IMR-90 (cell line): ENCODE results near the gene UBE2E2. TPM values are rescaled to one million over a fixed set of nuclear protein-coding genes. Genes with fewer than 3 reads are reported as not detected.
A peak's percentile ranks its signal among the peaks of the same experiment; 100 is the strongest.

Source experiments
- ATAC-seq: fragments of 200-7000 bp; cut with Tn5 transposase; 2 replicates; pipeline ENCODE4 v1.9.1; 2020; ENCODE audit warnings: low read depth, mild to moderate bottlenecking, moderate library complexity
- BruUV-seq: library from RNA; stranded (reverse); fragments of 400-500 nt; replicated peaks from 2 replicates; lab custom pipeline; 2021; lab: Mats Ljungman, UMichigan
- CTCF ChIA-PET: fragments of 300-600 bp; formaldehyde crosslinking; extraction: SDS; loops from one replicate; lab custom pipeline; 2021; ENCODE audit warnings: antibody characterized with exemption; lab: Yijun Ruan, JAX
- POLR2A ChIA-PET: fragments of 300-600 bp; sonication (Branson Sonifier 250); formaldehyde crosslinking; loops from one replicate; lab custom pipeline; 2022; ENCODE audit warnings: antibody characterized with exemption; ENCODE audit not compliant: unreplicated experiment; lab: Charles Lee
- DNase-seq: peaks from one replicate; pipeline ENCODE4 v3.0.0; 2013
- H2AFZ ChIP-seq: replicated peaks from 2 replicates; pipeline ENCODE3; 2013; ENCODE audit warnings: low read length, mild to moderate bottlenecking; ENCODE audit not compliant: poor library complexity
- H2AK5ac ChIP-seq: 2 replicates; pipeline ENCODE4 v1.6.1; 2013; ENCODE audit warnings: low read depth, low read length, inconsistent platforms
- H2AK9ac ChIP-seq: replicated peaks from 2 replicates; pipeline ENCODE3; 2013; ENCODE audit warnings: mild to moderate bottlenecking, low read depth, low read length, moderate library complexity; ENCODE audit not compliant: poor library complexity
- H2BK120ac ChIP-seq: 2 replicates; pipeline ENCODE4 v1.6.1; 2013; ENCODE audit warnings: low read depth, low read length, inconsistent platforms
- H2BK15ac ChIP-seq: 3 replicates; pipeline ENCODE4 v1.6.1; 2013; ENCODE audit warnings: low read depth, low read length, inconsistent platforms
- H2BK20ac ChIP-seq: 2 replicates; pipeline ENCODE4 v1.6.1; 2013; ENCODE audit warnings: low read depth, mild to moderate bottlenecking, inconsistent platforms, low read length, moderate library complexity
- H2BK5ac ChIP-seq: 2 replicates; pipeline ENCODE4 v1.6.1; 2013; ENCODE audit warnings: mild to moderate bottlenecking, low read depth, low read length, inconsistent platforms; ENCODE audit not compliant: poor library complexity, severe bottlenecking
- H3K14ac ChIP-seq: replicated peaks from 2 replicates; pipeline ENCODE4 v1.6.1; 2013; ENCODE audit warnings: low read depth, low read length, inconsistent platforms
- H3K18ac ChIP-seq: 2 replicates; pipeline ENCODE4 v1.6.1; 2013; ENCODE audit warnings: low read depth, low read length, control low read depth
- H3K23ac ChIP-seq: 2 replicates; pipeline ENCODE4 v1.6.1; 2013; ENCODE audit warnings: low read depth, low read length, inconsistent platforms
- H3K27ac ChIP-seq: 2 replicates; pipeline ENCODE4 v1.5.1; 2013; ENCODE audit warnings: mild to moderate bottlenecking, control low read depth, low read length; ENCODE audit not compliant: insufficient read depth
- H3K27me3 ChIP-seq: 2 replicates; pipeline ENCODE4 v1.6.1; 2013; ENCODE audit warnings: low read length; ENCODE audit not compliant: control insufficient read depth, insufficient read depth
- H3K36me3 ChIP-seq: 2 replicates; pipeline ENCODE4 v1.6.1; 2013; ENCODE audit warnings: low read length, mixed read lengths; ENCODE audit not compliant: control insufficient read depth, insufficient read depth
- H3K4ac ChIP-seq: 2 replicates; pipeline ENCODE4 v1.6.1; 2013; ENCODE audit warnings: low read depth, low read length, inconsistent platforms
- H3K4me1 ChIP-seq: 2 replicates; pipeline ENCODE4 v1.6.1; 2013; ENCODE audit warnings: low read length, mixed read lengths; ENCODE audit not compliant: control insufficient read depth, insufficient read depth
- H3K4me2 ChIP-seq: 2 replicates; pipeline ENCODE4 v1.6.1; 2013; ENCODE audit warnings: low read depth, mild to moderate bottlenecking, control low read depth, low read length, moderate library complexity
- H3K4me3 ChIP-seq: 2 replicates; pipeline ENCODE4 v1.5.1; 2013; ENCODE audit warnings: low read depth, mild to moderate bottlenecking, control low read depth, low read length, moderate library complexity; ENCODE audit not compliant: insufficient read depth
- H3K56ac ChIP-seq: 2 replicates; pipeline ENCODE4 v1.6.1; 2013; ENCODE audit warnings: low read length, inconsistent platforms; ENCODE audit not compliant: insufficient read depth; ENCODE audit errors: extremely low read depth
- H3K79me1 ChIP-seq, 2 experiments: 2 replicates each; pipeline ENCODE4 v1.6.1; 2013; ENCODE audit warnings: low read length in 2 of 2, inconsistent platforms in 1 of 2, low read depth in 1 of 2
- H3K9ac ChIP-seq: 2 replicates; pipeline ENCODE4 v1.6.1; 2013; ENCODE audit warnings: low read depth, low read length, control low read depth
- H3K9me1 ChIP-seq: 2 replicates; pipeline ENCODE4 v1.6.1; 2013; ENCODE audit warnings: low read length, inconsistent platforms; ENCODE audit not compliant: insufficient read depth
- H3K9me3 ChIP-seq: 2 replicates; pipeline ENCODE4 v1.6.1; 2013; ENCODE audit warnings: low read length; ENCODE audit not compliant: control insufficient read depth, insufficient read depth
- H4K20me1 ChIP-seq: 2 replicates; pipeline ENCODE4 v1.6.1; 2013; ENCODE audit warnings: low read length, inconsistent platforms; ENCODE audit not compliant: insufficient read depth
- H4K5ac ChIP-seq: 2 replicates; pipeline ENCODE4 v1.6.1; 2013; ENCODE audit warnings: mild to moderate bottlenecking, low read depth, low read length, control low read depth
- H4K8ac ChIP-seq, 2 experiments: 2 replicates each; pipeline ENCODE4 v1.6.1; 2013; ENCODE audit warnings: low read depth in 2 of 2, low read length in 2 of 2, control low read depth in 1 of 2, inconsistent platforms in 1 of 2
- H4K91ac ChIP-seq: 2 replicates; pipeline ENCODE4 v1.6.1; 2013; ENCODE audit warnings: low read depth, low read length, inconsistent platforms; ENCODE audit not compliant: insufficient read depth
- BHLHE40 ChIP-seq: fragments of 150-350 bp; IDR thresholded peaks from 2 replicates; pipeline ENCODE4 v1.6.1; 2016; ENCODE audit warnings: mild to moderate bottlenecking, low read depth, low read length
- MAFK ChIP-seq: IDR thresholded peaks from 2 replicates; pipeline ENCODE4 v1.6.1; 2012; ENCODE audit warnings: low read depth, low read length, improper control_type of control experiment
- NFE2L2 ChIP-seq: fragments of 150-350 bp; IDR thresholded peaks from 2 replicates; pipeline ENCODE4 v1.6.1; 2016; ENCODE audit warnings: low read depth, mild to moderate bottlenecking, low read length
- WGBS, 2 experiments: methylation state at CpG; one replicate each; pipeline versions ENCODE4 v1.1.5 to v1.1.7; 2013; ENCODE audit warnings: missing lambda C conversion rate in 2 of 2; ENCODE audit not compliant: insufficient read length in 1 of 2; ENCODE audit errors: extremely low coverage in 2 of 2; 5-methylcytosine and 5-hydroxymethylcytosine counted together
- dilution Hi-C: fragments of 300-500 bp; cut with HindIII; formaldehyde crosslinking; loops from one replicate; pipeline ENCODE4 v1.14.3; 2018; ENCODE audit warnings: low sequenced_read_pairs; ENCODE audit not compliant: unreplicated experiment
- in situ Hi-C: fragments of 300-500 bp; cut with MboI; formaldehyde crosslinking; loops from 3 replicates; pipeline ENCODE4 v1.14.3; 2019; ENCODE audit warnings: low sequenced_read_pairs, inconsistent platforms, mixed read lengths
- intact Hi-C: fragments of 100-400 bp; cut with micrococcal nuclease; formaldehyde crosslinking; loops from 2 replicates; pipeline ENCODE4 v1.10.0; 2022
- polyA plus RNA-seq, 3 experiments: library from polyadenylated mRNA; depleted of rRNA; stranded (reverse); fragments of >200 nt; gene quantifications; 2 replicates each; pipeline ENCODE4 v1.2.3, GENCODE V29; 2012; ENCODE audit warnings: low replicate concordance in 1 of 3
- total RNA-seq: library from RNA; depleted of rRNA; stranded (reverse); fragments of >200 nt; gene quantifications from 2 replicates; pipeline ENCODE4 v1.2.3, GENCODE V29; 2012
- TF ChIP-seq, protein P1 (sequence below): fragments of 150-350 bp; IDR thresholded peaks from 2 replicates; pipeline ENCODE4 v1.6.1; 2017; ENCODE audit warnings: mild to moderate bottlenecking, antibody characterized with exemption, low read length, low read depth

UBE2E2 gene
- total and polyA plus RNA-seq, 2 of the 4 experiments (the other 2 are of a cell fraction), result 18.6 to 32.7 TPM

DNA sequence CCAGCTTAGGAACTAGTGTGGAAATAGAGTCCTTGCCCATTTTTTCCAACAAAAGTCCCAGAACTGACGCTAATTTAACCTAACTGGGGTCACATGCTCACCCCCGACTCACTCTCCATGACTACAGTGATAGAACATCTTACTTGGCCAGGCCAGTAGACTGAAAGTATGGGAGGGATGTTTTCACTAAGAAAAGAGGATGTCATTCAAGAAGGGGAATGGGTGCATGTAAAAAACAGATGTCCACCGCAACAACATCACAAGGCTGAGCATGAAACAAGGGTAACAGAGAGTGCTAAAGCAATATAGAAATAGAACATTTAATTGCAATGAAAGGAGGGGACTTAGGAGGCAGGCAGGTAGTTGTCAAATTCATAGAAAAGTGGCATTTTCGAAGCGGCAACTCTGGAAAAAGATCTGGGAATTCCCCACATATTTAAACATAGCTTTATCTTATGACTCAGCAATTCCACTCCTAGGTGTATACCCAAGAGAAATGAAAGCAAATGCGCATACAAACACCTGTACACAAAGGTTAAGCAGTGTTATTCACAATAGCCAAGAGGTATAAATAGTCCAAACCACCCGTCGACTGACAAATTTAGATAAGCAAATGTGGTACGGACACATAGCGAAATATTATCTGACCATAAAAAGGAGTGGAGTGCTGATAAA, 41.1 kb upstream of the UBE2E2 start:
- BruUV-seq, result no TSS peak
- Histone ChIP-seq H3K27ac (no peak overlapping the region), H3K4me2 (no peak overlapping the region), H3K9me3 (no peaks in the 10 kb centered on the region), H3K9ac (no peak overlapping the region), H3K79me1 (no peaks in the 10 kb centered on the region), H3K27me3 (no peaks in the 10 kb centered on the region; the same call in 1 of the 2 replicates), H3K4me1 (peaks cover 2% of the 10 kb centered on the region), H2BK5ac (no peak overlapping the region), H3K18ac (no peak overlapping the region), H3K14ac (no peak overlapping the region), H4K91ac (no peak overlapping the region), H2BK15ac (no peak overlapping the region; the same call in 2 of the 3 replicates), H4K5ac (no peak overlapping the region), H2BK20ac (no peak overlapping the region; the same call in 1 of the 2 replicates), H3K4me3 (no peak overlapping the region), H3K23ac (no peak overlapping the region), H3K56ac (no peak overlapping the region), H4K8ac (no peak overlapping the region), H3K9me1 (0 out of 2 replicates have a peak, but pooled peaks cover 3% of the 10 kb centered on the region), H2AFZ (no peak overlapping the region), H3K36me3 (no peaks in the 10 kb centered on the region), H2AK9ac (no peak overlapping the region), H4K20me1 (no peaks in the 10 kb centered on the region), H2BK120ac (no peak overlapping the region), H3K4ac (no peak overlapping the region), H2AK5ac (no peak overlapping the region)
- ChIA-PET CTCF (no interaction called here), POLR2A (no interaction called here)
- in situ Hi-C loops (no loop called here), dilution Hi-C loops (no loop called here), intact Hi-C loops (no loop called here)
- peak; percentile 59 for DNase-seq
- WGBS, 2 experiments, result 100% methylated on average over 1 of the region's 10 CpGs; no CpG with 5 or more reads in 1 of the 2 experiments
- no peak for ATAC-seq
- peak; percentile 48 for TF ChIP-seq MAFK
- peak; percentile 74 for TF ChIP-seq NFE2L2
- TF ChIP-seq BHLHE40, result no peak
- TF ChIP-seq, protein P1, sequence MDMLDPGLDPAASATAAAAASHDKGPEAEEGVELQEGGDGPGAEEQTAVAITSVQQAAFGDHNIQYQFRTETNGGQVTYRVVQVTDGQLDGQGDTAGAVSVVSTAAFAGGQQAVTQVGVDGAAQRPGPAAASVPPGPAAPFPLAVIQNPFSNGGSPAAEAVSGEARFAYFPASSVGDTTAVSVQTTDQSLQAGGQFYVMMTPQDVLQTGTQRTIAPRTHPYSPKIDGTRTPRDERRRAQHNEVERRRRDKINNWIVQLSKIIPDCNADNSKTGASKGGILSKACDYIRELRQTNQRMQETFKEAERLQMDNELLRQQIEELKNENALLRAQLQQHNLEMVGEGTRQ, result peak; percentile 48; the same call in 1 of the 2 replicates
